ENCODE results near the gene ATP23.

The ATP23 gene, protein sequence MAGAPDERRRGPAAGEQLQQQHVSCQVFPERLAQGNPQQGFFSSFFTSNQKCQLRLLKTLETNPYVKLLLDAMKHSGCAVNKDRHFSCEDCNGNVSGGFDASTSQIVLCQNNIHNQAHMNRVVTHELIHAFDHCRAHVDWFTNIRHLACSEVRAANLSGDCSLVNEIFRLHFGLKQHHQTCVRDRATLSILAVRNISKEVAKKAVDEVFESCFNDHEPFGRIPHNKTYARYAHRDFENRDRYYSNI

DNA sequence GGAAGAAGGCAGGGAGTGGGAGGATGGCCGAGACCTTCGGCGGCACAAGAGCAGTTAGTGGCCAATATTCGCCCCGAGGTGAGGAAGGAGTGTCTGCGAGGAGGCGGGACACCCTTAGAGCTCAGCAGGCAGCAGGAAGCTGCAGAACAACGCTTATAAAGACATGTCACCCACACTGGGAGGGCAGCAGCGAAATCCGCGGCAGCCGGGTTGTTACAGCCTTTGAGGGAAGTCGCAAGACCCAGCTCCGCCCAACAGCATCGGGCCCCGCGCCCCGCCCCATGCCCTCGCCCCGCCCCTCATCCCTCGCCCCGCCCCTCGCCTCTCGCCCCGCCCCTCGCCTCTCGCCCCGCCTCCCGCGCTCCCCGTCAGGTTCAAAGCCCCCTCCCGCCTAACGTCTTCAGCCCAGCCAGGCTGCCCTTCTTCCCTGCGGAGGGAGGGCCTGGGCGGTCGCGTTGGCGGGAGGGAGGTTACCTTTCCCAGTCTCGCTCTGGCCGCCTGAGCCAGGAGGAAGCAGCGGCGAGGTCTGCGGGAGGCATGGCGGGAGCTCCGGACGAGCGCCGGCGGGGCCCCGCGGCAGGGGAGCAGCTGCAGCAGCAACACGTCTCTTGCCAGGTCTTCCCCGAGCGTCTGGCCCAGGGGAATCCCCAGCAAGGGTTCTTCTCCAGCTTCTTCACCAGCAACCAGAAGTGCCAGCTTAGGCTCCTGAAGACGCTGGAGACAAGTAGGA, at the start of gene ATP23:
Gene ATP23 (plus strand): TSS at position 403 of the 730 bp plus-strand sequence. CDS start 135 bp downstream, at position 538.
- peak; percentile 95 for DNase-seq (ENCODE audit: low spot score)
- TF ChIP-seq, protein P1, sequence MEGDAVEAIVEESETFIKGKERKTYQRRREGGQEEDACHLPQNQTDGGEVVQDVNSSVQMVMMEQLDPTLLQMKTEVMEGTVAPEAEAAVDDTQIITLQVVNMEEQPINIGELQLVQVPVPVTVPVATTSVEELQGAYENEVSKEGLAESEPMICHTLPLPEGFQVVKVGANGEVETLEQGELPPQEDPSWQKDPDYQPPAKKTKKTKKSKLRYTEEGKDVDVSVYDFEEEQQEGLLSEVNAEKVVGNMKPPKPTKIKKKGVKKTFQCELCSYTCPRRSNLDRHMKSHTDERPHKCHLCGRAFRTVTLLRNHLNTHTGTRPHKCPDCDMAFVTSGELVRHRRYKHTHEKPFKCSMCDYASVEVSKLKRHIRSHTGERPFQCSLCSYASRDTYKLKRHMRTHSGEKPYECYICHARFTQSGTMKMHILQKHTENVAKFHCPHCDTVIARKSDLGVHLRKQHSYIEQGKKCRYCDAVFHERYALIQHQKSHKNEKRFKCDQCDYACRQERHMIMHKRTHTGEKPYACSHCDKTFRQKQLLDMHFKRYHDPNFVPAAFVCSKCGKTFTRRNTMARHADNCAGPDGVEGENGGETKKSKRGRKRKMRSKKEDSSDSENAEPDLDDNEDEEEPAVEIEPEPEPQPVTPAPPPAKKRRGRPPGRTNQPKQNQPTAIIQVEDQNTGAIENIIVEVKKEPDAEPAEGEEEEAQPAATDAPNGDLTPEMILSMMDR (IDR thresholded peaks at IDR 0.05; ENCODE audit: borderline replicate concordance, control extremely low read depth, extremely low read depth, insufficient read depth, missing control alignments), result no peak
- in situ Hi-C loops (cut with MboI; ENCODE audit: low sequenced_read_pairs, unreplicated experiment), result no loop called here

DNA sequence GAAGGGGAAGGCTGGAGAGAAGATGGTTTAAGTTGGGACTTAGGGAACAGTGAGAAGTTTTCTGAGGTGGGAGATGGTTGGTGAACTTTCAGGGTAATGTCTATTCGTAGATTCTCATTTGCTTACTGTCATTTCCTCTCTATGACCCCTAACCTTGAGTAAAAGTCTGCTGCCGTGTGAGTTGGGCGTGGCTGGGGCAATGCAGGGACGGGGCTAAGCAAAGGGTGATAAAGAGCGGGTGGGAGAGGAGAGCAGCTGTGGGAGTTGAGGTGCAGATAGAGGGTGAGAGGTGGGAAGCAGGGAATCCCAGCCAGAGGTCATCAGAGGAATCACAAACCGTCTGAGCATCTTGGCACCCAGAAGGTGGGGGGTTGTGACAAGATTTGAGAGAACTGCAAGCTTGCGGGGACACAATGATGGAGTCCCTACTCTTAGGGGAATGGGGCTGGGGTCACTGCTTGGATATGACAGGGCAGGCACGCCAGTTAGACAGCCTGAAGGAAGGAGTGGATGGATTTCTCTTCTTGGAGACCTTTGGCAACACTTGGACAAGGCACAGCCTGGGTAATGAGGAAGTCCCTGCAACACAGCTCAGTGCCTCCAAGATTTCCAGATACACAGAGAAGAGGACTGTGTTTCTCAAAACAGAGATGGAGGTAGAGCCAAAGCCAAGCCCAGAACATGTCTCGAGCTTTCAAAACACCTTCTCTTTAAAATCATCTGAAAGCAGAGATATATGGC, 49.0 kb upstream of the ATP23 start:
- DNase-seq (ENCODE audit: low spot score), result no peak
- in situ Hi-C loops (cut with MboI; ENCODE audit: low sequenced_read_pairs, unreplicated experiment), result no loop called here
- TF ChIP-seq, protein P1 (IDR thresholded peaks at IDR 0.05; ENCODE audit: borderline replicate concordance, control extremely low read depth, extremely low read depth, insufficient read depth, missing control alignments), result no peak

DNA sequence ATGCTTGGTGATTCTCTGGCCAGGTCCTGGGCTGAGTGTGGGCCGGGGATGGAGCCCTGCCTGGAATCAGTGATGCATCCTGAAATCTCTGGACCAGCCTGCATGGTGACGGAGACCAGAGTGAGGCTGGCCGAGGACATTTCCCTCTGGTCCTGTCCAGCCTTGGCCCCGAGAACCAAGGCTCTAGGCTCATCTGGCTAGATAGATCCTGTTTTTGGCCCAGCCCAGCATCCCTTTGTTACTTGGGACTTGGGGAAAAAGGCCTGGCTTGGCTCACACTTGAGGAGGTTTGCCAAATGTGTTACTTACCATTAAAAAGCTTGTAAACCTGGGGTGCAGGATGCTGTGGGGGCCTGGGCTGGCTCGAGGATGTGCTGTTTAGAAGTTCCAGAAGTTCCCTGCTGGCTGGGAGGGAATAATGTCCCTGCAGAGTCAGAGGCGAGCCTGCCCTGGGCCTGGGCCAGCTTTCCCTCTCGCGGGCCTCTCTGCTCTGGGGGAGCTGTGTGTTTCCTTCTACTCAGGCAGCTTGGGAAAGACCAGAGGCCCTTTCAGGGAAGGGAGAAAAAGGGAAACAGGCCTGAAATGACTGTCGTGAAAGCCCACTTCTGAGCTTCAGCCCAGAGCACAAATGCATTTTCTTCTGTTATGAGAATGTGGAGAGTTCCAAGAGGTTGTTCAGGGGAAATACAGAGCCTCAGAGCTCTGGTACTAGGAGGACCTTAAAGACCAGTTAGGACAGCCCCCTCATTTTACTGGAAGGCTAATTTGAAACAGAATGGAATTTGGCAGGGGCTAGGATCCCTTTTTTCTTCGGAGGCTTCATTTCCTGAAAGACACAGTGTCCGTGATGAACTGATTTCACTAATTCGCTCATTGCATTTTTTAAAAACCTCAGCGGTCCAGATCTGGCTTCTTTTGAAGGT, 47.7 kb upstream of the ATP23 start:
- in situ Hi-C loops (cut with MboI; ENCODE audit: low sequenced_read_pairs, unreplicated experiment), result no loop called here
- DNase-seq (ENCODE audit: low spot score), result no peak
- TF ChIP-seq, protein P1 (IDR thresholded peaks at IDR 0.05; ENCODE audit: borderline replicate concordance, control extremely low read depth, extremely low read depth, insufficient read depth, missing control alignments), result no peak

DNA sequence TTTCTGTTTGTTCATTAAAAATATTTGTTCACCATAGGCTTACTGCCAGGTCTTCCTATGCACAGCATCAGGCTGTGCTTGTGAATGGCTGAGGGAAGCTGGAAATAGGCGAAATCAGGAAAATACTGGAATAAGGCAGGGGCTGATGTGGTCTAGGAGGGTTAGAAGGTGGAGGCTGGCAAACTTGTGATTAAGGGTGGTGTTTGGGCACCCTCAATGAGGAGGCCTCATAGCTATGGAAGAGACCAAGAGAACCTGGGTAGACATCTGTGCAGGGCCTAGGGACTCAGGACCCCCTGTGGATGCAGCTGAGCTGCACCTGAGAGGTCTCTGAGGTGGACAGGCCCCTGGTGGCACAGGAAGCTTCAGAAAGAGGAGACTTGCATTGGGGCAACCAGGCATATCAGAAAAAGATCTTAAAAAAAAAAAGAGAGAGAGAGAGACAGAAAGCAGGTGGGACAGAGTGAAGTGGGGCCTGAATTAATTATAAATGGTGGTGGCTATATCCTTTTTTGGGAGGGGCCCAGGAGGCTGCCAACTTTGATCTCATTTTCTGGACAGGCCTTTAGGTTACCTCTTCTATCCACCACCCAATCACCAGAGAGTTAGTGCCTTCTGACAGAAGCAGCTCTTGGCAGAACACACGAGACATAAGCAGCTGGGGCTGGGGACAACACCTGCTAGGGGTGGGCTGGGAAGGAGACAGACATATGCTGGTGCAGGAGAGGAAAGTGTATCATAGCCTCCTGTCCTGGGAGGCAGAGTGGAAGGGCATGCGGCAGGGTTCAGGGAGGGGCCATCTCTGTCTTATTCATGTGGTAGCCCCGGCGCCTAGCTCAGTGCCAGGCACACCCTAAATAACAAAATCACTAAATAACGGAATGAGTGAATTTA, 46.7 kb upstream of the ATP23 start:
- TF ChIP-seq, protein P1 (IDR thresholded peaks at IDR 0.05; ENCODE audit: borderline replicate concordance, control extremely low read depth, extremely low read depth, insufficient read depth, missing control alignments), result no peak
- DNase-seq (ENCODE audit: low spot score), result no peak
- in situ Hi-C loops (cut with MboI; ENCODE audit: low sequenced_read_pairs, unreplicated experiment), result no loop called here

DNA sequence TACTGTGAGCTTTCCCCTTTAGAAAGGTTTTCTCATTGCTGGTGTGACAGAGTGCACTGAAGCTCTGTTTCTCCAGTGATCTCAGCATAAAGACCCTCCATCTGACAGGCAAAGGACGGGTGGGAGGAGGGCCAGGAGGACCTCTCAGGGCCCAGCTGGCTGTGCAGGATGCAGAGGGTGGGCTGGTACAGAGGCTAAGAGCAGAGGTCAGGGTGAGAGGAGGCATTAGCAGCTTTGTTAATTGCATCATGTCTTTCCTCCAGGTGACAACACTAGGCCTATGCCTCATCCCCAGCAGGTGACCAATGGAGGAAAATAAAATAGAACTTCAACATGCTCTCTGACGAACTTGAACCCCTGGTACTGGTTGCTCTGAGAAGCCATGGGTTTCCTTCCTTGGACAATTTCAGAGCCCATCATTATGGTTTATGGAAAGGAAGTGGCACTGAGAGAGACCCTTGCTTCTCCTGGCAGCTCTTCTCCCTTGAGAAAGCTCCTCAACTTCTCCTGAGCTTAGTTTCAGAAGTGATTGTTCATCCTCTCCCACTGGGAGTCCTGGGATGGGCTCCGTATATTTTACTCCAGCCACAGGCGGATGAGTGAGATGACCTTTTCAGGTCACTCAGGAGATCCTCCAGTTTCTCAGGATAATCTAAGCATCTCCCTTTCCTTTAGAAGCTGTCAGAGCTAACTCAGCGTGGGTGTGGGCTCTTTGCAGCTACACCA, 45.8 kb upstream of the ATP23 start:
- TF ChIP-seq, protein P1 (IDR thresholded peaks at IDR 0.05; ENCODE audit: borderline replicate concordance, control extremely low read depth, extremely low read depth, insufficient read depth, missing control alignments), result no peak
- no peak for DNase-seq (ENCODE audit: low spot score)
- in situ Hi-C loops (cut with MboI; ENCODE audit: low sequenced_read_pairs, unreplicated experiment), result no loop called here

Data from GM13976 (cell line).